GM18868 (cell line): ENCODE measurements around the gene FAM241A.
"Not testable (repeated sequence)": the region's sequence is repeated elsewhere in the genome, so short reads cannot be mapped to it uniquely, and the experiment has no call there.

Experiments used
- ATAC-seq: cut with Tn5 transposase; IDR thresholded peaks from one replicate; pipeline ENCODE4 v1.9.1; 2021; ENCODE audit warnings: mild to moderate bottlenecking, moderate library complexity; ENCODE audit not compliant: unreplicated experiment

The FAM241A gene

GRCh38 chr4:112145326-112145789 lies at the start of gene FAM241A:
FAM241A (plus strand) TSS chr4:112145454; CDS start chr4:112145581, 127 bp downstream.
- ATAC-seq = peak; percentile 89

GRCh38 chr4:112098841-112099530 lies 46.3 kb upstream of the FAM241A start:
- no peak for ATAC-seq

GRCh38 chr4:112099701-112100297 lies 45.5 kb upstream of the FAM241A start:
- peak; percentile 88 for ATAC-seq

GRCh38 chr4:112102875-112103370 lies 42.3 kb upstream of the FAM241A start:
- ATAC-seq = no peak

GRCh38 chr4:112105201-112105969 lies 39.9 kb upstream of the FAM241A start:
- ATAC-seq = no peak

- peak; percentile 78 for ATAC-seq
Observed at GRCh38 chr4:112109360-112110058, 35.7 kb upstream of the FAM241A start.

- peak; percentile 4 for ATAC-seq
Observed at GRCh38 chr4:112110059-112110425, 35.2 kb upstream of the FAM241A start.

- ATAC-seq = no peak
Observed at GRCh38 chr4:112111306-112111705, 33.9 kb upstream of the FAM241A start.

- not testable (repeated sequence) for ATAC-seq
Observed at GRCh38 chr4:112112095-112112494, 33.2 kb upstream of the FAM241A start.

GRCh38 chr4:112112590-112113170 lies 32.6 kb upstream of the FAM241A start:
- ATAC-seq = no peak

- no peak for ATAC-seq
Observed at GRCh38 chr4:112113864-112114263, 31.4 kb upstream of the FAM241A start.

GRCh38 chr4:112114452-112114851 lies 30.8 kb upstream of the FAM241A start:
- ATAC-seq = no peak

- no peak for ATAC-seq
Observed at GRCh38 chr4:112118742-112119352, 26.4 kb upstream of the FAM241A start.

GRCh38 chr4:112119353-112119783 lies 25.9 kb upstream of the FAM241A start:
- peak; percentile 88 for ATAC-seq

GRCh38 chr4:112120021-112120420 lies 25.2 kb upstream of the FAM241A start:
- no peak for ATAC-seq

- ATAC-seq = no peak
Observed at GRCh38 chr4:112125416-112125815, 19.8 kb upstream of the FAM241A start.

- ATAC-seq = no peak
Observed at GRCh38 chr4:112127048-112127637, 18.1 kb upstream of the FAM241A start.

- no peak for ATAC-seq
Observed at GRCh38 chr4:112127803-112128202, 17.5 kb upstream of the FAM241A start.

GRCh38 chr4:112128452-112128851 lies 16.8 kb upstream of the FAM241A start:
- peak; percentile 59 for ATAC-seq

- no peak for ATAC-seq
Observed at GRCh38 chr4:112130906-112131305, 14.3 kb upstream of the FAM241A start.
